HG02763 (cell line): ENCODE data around the gene RMRP.

ENCODE experiments used
- ATAC-seq: cut with Tn5 transposase; IDR thresholded peaks from one replicate; pipeline ENCODE4 v1.9.1; 2021; ENCODE audit warnings: mild to moderate bottlenecking, moderate library complexity; ENCODE audit not compliant: unreplicated experiment

RMRP gene

DNA sequence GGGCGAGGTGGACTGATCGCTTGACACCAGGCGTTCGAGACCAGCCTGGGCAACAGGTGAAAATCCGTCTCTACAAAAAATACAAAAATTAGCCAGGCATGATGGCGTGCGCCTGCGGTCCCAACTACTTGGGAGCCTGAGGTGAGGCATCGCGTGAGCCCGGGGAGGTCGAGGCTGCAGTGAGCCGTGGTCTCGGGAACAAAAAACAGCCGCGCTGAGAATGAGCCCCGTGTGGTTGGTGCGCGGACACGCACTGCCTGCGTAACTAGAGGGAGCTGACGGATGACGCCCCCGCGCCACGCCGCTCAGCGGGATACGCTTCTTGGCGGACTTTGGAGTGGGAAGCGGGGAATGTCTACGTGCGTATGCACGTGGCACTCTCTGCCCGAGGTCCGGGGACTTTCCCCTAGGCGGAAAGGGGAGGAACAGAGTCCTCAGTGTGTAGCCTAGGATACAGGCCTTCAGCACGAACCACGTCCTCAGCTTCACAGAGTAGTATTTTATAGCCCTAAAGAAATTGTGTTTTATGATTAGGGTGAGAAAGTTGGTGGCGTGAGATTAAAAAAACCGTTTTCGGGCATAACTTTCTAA lies at the start of gene RMRP:
TSS of gene RMRP (minus strand) at position 474 of the 591 bp plus-strand sequence.
- peak; percentile 87 for ATAC-seq

DNA sequence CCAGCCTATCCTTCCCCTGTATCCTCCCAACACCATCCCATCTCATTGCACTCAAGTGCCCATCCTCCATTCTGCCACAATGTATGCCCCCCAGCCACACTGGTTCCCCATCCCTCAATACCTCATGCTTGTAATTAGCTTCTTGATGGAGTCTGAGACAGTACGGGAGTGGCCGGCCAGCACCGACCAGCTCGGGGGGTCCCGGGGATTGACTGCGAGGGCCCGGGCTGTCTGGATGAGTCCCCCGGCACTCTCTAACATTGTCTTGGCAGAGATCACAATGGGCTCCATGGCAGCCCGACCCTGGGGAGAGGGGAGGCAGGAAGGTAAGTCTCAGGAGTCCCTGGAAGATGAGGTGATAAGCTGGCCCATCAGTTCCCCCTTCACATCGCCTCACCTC lies 49.1 kb upstream of the RMRP start:
- no peak for ATAC-seq

DNA sequence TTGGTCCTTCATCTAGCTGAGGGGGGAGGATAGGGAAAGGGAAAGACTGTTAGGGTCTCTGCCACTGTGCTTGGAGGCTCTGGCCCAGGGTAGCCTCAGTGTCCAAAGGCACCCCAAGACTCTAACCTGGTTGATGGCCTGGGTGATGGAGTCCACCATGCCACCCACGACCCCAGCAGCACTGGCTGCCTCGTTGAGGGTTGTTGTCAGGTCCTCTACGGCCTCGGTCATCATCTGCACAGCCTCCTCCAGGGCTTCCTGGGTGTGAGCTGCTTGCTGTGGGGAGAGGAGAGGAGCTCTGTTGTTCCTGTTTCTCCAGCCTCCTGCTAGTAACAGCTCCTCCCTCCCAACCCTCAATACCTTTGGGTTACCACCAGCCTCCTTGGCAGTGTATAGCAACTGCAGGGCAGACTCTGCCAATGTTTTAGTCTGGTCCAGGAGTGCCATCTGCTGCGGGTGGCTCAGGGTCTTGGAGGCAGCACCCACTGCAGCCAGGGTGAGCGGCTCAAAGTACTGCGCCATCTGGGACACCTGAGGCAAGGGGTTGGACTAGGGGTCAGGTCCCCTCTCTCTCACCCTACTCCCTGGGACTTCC lies 48.1 kb upstream of the RMRP start:
- ATAC-seq = no peak

DNA sequence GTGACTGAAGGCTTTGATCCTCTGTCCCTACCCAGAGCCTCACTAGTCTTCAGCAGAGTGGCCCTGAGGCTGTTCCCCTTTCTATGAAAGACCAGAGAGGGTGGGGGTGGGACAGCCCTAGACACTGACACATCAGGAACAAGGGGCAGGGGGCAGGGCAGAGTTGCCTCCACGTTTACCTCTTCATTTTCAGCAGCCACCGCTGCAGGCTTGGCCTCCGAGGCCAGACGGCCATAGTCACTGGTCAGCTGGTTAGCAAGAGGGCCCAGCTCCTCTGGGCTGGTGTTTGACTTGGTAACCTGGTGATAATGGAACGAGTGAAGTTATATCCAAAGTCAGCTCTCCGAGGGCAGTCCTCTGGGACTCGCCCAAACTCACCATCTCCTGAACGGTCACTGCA lies 47.6 kb upstream of the RMRP start:
- ATAC-seq = no peak

DNA sequence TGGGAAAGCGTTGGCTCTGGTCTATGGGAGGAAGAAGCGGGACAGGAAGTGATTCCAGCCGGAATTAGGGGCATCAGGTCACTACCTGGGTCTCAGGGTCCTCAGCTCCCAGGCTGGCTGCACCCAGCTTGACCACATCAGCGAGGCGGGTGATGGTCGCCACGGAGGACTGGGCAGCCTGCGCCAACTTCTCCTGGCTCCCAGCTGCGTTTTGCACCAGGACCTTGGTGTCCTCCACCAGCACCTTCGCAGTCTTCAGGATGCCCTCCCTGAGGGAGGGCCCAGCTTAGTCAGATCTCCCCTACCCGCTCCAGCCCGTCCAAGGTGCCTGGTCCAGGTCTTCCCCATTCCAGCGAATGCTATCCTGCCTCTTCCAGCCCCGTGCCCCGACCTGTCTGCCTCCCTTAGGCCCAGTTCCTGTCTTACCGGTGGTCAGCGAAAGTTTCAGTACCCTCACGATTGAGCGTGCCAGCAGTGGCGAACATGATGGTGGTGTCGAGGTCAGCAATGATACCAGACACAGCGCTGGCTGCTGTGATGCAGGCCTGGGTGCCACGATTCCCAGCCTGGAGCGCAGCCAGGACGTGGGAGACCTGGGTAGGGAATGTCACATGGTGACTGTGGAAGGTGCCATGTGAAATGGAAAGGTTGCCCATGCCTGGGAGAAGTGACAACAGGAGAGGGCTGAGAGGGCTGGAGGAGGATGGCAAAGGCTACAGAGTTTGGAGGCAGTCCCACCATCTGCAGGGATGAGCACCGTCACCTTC lies 46.3 kb upstream of the RMRP start:
- ATAC-seq = no peak

DNA sequence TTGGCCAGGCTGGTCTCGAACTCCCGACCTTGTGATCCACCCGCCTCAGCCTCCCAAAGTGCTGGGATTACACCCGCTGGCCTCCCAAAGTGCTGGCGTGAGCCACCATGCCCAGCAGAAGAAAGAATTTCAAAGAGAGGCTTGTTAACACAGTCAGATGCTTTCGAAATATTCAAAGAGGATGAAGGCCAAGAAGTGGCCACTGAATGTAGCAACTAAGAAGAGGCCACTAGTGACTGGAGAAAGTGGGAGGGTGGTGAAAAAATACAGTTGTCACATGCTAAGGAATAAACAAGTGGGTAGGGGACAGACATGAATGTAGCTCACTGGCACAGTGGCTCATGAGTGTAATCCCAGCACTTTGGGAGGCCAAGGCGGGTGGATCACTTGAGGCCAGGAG lies 44.9 kb upstream of the RMRP start:
- ATAC-seq = no peak

DNA sequence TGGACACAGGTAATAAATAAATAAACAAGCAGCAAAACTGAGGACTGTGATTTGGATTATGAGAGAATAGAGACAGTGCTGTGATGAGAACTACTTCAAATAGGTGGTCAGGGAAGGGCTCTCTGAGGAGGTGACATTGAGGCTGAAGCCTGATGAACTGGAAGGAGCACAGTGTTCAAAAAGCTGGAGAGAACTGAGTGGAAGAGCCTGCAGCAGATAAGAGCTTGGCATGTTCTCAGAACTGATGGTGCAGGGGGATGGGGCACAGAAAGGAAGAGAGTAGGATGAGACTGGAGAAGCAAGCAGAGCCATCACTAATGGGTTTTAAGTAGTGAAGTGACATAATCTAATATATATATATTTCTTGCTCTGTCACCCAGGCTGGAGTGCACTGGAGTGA lies 43.1 kb upstream of the RMRP start:
- ATAC-seq = no peak

DNA sequence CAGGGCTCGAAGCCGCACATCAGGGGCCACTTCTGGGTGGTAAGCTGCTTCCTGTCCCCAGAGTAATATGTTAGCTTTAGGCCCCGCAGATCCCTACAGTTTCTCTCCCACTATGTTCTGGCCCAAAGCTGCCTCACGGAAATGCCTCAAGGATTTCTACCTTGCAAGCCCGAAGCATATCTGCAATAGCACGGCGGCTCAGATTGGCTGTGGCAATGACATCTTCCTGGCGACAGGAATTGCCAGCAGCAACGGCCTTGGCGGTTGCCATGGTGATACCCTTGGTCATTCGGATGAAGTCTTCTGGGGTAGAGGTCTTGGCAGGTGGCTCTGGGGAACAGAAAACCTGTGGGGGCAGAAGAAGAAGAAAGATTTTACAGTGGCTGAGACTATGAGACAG lies 42.2 kb upstream of the RMRP start:
- ATAC-seq = no peak

DNA sequence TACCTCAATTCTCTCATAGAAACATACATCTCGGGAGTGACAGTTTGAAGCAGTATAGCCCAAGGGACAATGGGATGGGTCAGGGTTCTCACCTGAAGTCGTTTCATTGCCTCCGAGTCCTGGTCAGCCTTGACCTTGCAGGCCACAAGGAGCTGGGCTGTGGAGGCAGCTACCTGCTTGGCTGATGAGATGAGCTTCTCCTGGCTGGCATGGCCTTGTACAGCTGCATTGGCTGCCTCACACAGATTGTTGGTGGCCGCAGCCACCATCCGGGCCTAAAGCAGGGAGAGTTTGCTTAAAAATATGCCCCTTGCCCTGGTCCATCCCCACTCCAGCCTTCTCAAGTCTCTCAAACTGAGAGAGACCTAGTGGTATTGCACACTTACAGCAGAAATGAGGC lies 40.4 kb upstream of the RMRP start:
- no peak for ATAC-seq

DNA sequence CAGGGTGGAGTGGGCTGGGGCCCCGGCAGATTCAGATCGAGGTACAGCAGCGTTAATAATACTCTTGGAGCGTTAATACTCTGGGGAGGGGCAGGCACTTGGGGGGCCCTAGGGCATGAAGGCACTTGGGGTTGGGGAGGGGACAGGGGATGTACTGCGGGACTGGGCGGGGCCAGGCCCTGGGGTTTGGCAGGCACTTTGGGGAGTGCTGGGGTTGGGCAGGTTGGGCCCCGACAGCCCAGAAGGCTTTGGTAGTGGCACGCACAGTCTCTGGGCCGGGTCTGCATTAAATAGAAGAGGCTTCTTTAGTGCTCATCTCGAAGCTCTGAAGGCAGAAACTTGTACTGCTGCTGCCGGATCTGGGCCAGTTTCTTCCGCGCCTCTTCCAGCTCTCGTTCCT lies 39.7 kb upstream of the RMRP start:
- ATAC-seq = no peak

DNA sequence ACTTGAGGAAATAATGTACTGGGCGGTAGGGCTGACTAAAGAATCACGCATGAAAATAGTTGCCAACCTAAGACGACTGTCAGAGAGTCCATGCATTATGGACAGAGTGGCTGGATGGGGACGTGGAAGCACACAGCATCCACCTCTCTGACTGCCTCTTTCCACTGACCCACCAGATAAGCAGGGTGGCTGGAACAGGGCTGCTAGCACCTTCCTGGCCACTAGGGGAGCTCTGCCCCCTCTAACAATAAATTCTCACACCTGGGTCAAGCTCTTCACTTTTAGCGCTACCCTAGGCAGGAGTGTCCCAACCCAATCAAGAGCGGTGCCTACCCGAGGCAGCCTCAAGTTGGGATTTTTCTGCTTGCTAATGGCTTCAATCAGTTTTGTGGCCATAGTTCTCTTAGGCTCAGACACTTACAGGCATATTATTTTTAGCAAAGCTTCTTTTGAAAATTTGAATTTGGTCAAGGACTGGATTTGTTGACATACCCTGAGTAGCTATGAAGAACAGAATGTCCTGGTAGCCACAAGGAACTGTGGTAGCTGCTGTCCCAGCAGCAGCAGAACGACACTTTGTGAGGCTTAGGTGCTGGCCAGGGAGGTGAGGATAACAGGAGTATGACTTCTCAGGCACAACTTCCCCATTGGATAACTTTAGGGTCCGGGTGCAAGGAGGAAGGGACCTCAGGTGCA lies 38.8 kb upstream of the RMRP start:
- ATAC-seq = no peak

DNA sequence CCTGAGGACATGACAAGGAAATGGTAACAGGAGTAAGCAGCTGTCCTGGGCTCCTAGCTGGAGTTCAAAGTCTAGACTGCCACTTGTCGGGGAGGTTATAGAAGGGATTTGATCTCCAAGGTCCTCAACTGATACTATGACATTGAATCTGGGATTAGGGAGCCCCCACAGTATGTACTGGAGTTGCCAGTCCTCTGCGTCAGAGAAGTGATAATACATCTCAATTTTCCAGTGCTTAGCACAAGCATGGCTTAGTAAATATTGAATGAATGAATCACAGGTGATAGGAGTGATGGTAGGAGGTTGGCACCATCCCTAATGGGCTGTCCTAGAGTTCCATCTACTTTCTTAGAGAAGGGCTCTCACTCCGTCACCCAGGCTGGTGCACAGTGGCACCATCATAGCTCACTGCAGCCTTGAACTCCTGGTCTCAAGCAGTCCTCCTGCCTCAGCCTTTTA lies 38.2 kb upstream of the RMRP start:
- no peak for ATAC-seq

DNA sequence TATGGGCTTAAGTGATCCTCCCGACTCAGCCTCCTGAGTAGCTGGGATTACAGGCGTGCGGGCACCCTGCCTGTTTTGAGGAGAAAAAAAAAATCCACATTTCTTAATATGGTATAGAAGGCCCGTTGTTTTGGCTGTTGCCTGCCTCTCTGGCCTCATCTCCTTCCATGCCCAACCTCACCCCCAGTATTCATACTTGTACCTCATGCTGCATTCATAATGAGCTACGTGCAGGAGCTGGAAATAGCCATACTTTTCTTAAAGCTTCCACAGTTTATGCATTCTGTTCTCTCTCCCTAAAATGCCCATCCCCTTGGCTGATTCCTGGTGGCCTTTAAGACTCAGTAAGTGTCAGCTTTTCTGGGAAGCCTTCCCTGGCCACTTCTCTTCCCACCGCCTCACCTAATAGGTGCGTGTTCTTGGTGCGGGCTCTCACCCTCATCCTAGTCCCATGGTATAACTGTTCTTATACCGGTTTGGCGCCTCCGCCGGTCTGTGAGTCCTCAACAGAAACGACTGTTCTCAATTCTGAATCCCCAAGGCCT lies 34.0 kb upstream of the RMRP start:
- ATAC-seq = no peak

DNA sequence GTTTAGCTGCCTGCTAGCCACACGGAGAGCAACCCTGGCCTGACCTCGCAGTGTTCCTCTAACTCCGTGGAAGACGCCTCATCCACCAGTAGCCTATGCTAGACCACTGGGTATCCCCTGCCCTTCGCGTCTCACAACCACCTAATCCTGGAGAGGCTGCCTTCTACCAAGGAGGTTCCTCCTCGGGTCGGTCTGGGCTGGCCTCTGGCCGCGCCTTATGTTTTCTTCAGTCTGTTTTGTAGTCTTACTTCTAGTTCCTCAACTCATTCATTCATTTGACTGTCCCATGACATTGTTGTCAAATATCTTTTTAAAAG lies 33.5 kb upstream of the RMRP start:
- no peak for ATAC-seq

DNA sequence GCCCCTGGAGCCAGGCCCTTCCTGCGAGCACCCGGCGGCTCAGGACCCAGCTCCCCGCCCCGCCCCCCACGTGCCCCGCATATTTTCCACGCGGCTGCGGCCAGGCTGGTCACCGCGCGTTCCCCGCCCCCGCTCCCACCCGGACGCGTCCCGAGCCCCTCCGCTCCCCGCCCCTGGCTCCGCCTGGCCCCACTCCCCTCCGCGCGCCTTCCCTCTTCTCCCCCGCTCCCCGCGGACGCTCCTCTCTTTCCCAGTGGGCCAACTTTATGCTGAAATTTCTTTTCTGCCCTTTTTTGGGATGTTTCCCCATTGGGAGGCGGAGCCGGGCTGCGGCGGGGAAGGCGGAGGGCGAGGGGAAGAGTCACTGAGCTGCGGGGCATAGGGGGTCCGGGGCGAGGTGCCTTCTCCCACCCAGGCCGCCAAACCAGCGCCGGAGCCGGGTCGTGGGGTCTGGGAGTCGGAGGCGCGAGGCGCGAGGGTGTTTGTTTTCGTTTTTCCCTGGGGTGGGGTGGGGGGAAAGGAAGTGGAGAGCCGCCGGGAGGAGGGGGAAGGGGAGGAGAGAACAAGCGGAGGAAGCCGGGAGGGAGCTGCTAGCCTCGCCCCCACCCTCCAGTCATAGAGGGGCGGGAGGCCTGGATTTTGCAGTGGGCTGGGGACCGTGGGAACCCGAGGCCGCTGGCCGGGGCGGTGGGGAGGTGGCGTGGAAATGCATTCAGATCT lies 33.0 kb upstream of the RMRP start:
- ATAC-seq = no peak

DNA sequence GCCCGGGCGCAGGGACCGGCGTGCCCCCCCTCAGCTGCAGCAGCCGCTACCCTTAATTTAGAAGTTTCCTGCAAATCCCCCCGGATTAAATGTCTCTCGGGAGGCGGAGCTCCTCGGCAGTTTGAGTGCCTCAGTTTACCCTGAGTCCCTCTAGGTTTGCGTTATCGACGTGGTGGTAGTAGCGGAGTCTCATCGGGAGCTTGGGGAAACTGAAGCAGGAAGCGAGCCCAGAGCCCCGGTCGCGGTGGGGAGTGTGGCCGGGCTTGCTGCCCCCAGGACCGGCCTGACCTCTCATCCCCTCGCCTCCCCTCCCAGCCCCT lies 32.4 kb upstream of the RMRP start:
- no peak for ATAC-seq

DNA sequence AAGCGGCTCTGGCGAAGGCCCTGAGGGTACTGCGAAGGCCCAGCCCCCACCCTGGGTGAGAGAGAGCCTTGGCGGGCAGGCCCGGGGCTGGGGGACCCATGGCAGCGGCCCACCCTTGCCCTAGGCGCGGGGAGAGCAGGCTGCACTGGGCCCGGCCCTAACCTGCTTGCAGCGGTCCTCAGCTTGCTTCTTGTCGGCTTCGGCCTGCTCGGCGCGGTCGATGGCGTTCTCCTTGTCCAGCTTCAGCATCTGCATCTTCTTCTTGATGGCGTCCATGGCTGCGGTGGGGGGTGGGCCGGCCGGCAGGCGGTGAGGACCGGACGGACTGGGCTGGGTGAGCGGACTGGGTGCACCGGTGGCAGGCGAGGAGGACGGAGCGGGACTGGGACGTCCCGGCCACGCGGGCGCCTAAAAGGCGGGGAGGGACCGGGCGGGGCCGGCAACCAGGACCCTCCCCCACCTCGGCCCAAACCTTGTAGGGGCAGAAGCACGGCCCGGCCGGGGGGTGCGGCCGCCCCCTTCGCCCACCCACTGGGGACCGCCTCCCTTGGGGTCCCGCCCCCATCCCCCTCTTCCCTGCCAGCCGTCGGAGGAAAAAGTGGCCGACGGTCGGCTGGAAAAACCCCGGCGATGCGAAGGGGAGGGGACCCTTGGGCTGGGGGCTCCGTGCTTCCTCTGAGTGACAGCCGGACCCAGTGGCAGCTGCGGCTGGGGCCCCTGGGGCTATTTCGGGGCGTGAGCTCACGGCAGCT lies 31.9 kb upstream of the RMRP start, which contains the start of gene TPM2:
TSS of gene TPM2 (minus strand) at position 384 of the 752 bp plus-strand sequence. CDS start at position 276, 108 bp downstream.
- ATAC-seq = no peak

DNA sequence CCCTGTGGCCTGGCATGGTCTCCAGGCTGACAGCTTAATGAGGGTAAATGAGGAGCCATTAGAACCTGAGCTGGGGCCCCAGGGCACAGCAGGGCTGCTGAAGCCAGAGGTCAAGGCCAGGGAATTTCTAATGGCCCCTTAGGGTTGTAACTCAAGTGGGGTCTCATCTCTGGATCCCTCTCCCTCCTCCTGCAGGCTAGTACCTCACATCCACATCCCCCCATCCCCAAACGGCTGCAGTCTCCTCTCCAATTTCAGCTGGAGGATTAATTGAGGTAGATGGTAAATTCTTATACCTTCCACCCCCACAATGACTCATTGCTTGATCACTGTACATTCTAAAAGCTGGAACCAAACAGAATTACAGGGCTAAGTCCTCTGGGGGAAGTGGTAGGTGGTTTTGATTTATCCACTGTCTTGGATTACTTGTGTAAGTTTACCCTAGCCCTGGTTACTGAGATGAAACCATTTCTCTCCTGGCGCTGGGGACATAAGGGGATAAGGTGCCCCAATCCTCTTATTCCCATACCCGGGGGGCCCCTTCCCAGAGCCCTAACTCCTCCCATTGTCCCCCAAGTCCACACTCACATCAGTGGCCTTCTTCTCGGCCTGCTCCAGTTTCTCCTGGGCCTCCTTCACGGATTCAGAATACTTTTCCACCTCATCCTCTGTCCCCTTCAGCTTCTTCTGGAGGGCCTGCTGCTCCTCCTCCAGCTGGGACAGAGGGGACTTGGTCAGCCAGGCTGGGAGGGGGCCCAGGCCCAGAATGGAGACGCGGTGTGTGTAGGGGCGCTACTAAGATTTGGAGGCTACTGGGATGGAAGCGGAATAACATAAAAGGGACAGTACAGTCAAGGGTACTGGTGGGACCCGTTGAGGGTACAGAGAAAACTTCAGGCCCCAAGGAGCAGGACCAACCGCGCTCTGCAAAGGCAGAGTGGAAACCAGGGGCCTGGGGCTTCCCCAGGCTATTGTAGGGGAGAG lies 31.0 kb upstream of the RMRP start:
- ATAC-seq = no peak

DNA sequence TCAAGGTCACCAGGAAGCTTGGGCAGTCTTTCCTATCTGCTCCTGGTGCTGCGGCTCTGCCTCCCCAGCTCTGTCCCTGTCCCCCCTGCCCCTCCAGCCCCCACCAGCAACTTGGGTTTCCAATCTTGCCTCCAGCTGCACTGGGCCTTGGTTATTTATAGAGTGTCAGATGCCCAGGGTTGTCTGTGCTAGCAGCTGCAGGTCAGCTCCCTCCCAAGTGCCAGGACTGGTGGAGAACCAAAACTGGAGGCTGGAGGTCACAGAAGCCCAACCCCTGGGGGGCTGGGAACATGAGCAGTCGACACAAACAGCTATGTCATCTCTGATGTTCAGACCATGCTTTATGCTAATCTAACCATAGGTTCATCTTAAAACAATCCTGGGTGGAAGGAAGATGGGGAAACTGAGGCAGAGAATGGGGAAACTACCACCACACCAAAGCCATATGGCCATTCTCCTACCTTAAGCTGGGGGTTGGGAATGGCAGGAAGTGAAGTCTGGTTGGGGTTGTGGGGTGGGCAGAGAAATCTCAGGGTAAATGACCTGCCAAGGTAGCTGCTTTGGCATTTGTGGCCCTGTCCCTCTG lies 30.2 kb upstream of the RMRP start:
- ATAC-seq = no peak
